Trophoblast cell (in vitro differentiated cells and primary cell): ENCODE data around the gene TCF25.
"Not testable (repeated sequence)": the region's sequence is repeated elsewhere in the genome, so short reads cannot be mapped to it uniquely, and the experiment has no call there.

ENCODE experiments used
- DNase-seq, 2 donors: peaks; one replicate each; pipeline ENCODE4 v3.0.0-alpha.2; 2016
- H2AFZ ChIP-seq: 2 replicates; pipeline ENCODE4 v1.6.1; 2013; ENCODE audit warnings: low read length, moderate library complexity, mild to moderate bottlenecking; ENCODE audit not compliant: insufficient read depth, poor library complexity
- H2AK5ac ChIP-seq: 2 replicates; pipeline ENCODE4 v1.6.1; 2013; ENCODE audit warnings: mild to moderate bottlenecking, low read length
- H2BK120ac ChIP-seq: 2 replicates; pipeline ENCODE4 v1.6.1; 2013; ENCODE audit warnings: low read length, mild to moderate bottlenecking, moderate library complexity; ENCODE audit not compliant: insufficient read depth, poor library complexity
- H2BK12ac ChIP-seq: 2 replicates; pipeline ENCODE4 v1.6.1; 2013; ENCODE audit warnings: mild to moderate bottlenecking, low read length, moderate library complexity
- H2BK5ac ChIP-seq: 2 replicates; pipeline ENCODE4 v1.6.1; 2013; ENCODE audit warnings: low read length, low read depth, moderate library complexity, mild to moderate bottlenecking; ENCODE audit not compliant: poor library complexity
- H3K14ac ChIP-seq: 2 replicates; pipeline ENCODE4 v1.6.1; 2013; ENCODE audit warnings: mild to moderate bottlenecking, low read length
- H3K18ac ChIP-seq: 2 replicates; pipeline ENCODE4 v1.6.1; 2013; ENCODE audit warnings: mild to moderate bottlenecking, low read length
- H3K23ac ChIP-seq: 2 replicates; pipeline ENCODE4 v1.6.1; 2013; ENCODE audit warnings: low read length
- H3K27ac ChIP-seq: 2 replicates; pipeline ENCODE4 v1.5.1; 2013; ENCODE audit warnings: low read depth, mild to moderate bottlenecking, inconsistent platforms, low read length, moderate library complexity
- H3K27me3 ChIP-seq: 2 replicates; pipeline ENCODE4 v1.6.1; 2013; ENCODE audit warnings: inconsistent platforms, mild to moderate bottlenecking, low read length, moderate library complexity; ENCODE audit not compliant: insufficient read depth
- H3K36me3 ChIP-seq, 2 experiments: 1 replicate in 1 of 2; 2 replicates in 1 of 2; pipeline ENCODE4 v1.6.1; 2013; ENCODE audit warnings: low read length in 2 of 2, mild to moderate bottlenecking in 2 of 2, moderate library complexity in 1 of 2; ENCODE audit not compliant: insufficient read depth in 2 of 2, control insufficient read depth in 1 of 2
- H3K4ac ChIP-seq: 2 replicates; pipeline ENCODE4 v1.6.1; 2013; ENCODE audit warnings: low read depth, mild to moderate bottlenecking, low read length, moderate library complexity
- H3K4me1 ChIP-seq, 2 experiments: 1 replicate in 1 of 2; 2 replicates in 1 of 2; pipeline ENCODE4 v1.6.1; 2013; ENCODE audit warnings: low read length in 2 of 2, mild to moderate bottlenecking in 2 of 2, moderate library complexity in 1 of 2; ENCODE audit not compliant: insufficient read depth in 2 of 2, control insufficient read depth in 1 of 2
- H3K4me2 ChIP-seq: 2 replicates; pipeline ENCODE4 v1.6.1; 2013; ENCODE audit warnings: inconsistent platforms, mild to moderate bottlenecking, low read length, moderate library complexity
- H3K4me3 ChIP-seq: 2 replicates; pipeline ENCODE4 v1.5.1; 2013; ENCODE audit warnings: mild to moderate bottlenecking, low read depth, low read length, inconsistent platforms
- H3K79me1 ChIP-seq: one replicate; pipeline ENCODE4 v1.6.1; 2013; ENCODE audit warnings: low read length
- H3K79me2 ChIP-seq: 2 replicates; pipeline ENCODE4 v1.6.1; 2013; ENCODE audit warnings: low read length, mild to moderate bottlenecking; ENCODE audit not compliant: control insufficient read depth, insufficient read depth, poor library complexity
- H3K9ac ChIP-seq: 2 replicates; pipeline ENCODE4 v1.6.1; 2013; ENCODE audit warnings: mild to moderate bottlenecking, low read length
- H3K9me3 ChIP-seq: 2 replicates; pipeline ENCODE4 v1.6.1; 2013; ENCODE audit warnings: low read depth, mild to moderate bottlenecking, control low read depth, inconsistent platforms, low read length; ENCODE audit not compliant: insufficient read depth
- H4K12ac ChIP-seq: 2 replicates; pipeline ENCODE4 v1.6.1; 2013; ENCODE audit warnings: low read depth, mild to moderate bottlenecking, low read length, moderate library complexity
- H4K8ac ChIP-seq: 2 replicates; pipeline ENCODE4 v1.6.1; 2013; ENCODE audit warnings: low read depth, mild to moderate bottlenecking, low read length, moderate library complexity
- H4K91ac ChIP-seq: one replicate; pipeline ENCODE4 v1.6.1; 2013; ENCODE audit warnings: low read depth, mild to moderate bottlenecking, low read length, moderate library complexity
- WGBS: extraction: QIAGEN DNeasy Blood & Tissue Kit; methylation state at CpG from one replicate; pipeline ENCODE4 v1.1.7; 2013; ENCODE audit warnings: missing lambda C conversion rate; ENCODE audit not compliant: insufficient read length, insufficient coverage; ENCODE audit errors: extremely low coverage; 5-methylcytosine and 5-hydroxymethylcytosine counted together

Gene TCF25

DNA sequence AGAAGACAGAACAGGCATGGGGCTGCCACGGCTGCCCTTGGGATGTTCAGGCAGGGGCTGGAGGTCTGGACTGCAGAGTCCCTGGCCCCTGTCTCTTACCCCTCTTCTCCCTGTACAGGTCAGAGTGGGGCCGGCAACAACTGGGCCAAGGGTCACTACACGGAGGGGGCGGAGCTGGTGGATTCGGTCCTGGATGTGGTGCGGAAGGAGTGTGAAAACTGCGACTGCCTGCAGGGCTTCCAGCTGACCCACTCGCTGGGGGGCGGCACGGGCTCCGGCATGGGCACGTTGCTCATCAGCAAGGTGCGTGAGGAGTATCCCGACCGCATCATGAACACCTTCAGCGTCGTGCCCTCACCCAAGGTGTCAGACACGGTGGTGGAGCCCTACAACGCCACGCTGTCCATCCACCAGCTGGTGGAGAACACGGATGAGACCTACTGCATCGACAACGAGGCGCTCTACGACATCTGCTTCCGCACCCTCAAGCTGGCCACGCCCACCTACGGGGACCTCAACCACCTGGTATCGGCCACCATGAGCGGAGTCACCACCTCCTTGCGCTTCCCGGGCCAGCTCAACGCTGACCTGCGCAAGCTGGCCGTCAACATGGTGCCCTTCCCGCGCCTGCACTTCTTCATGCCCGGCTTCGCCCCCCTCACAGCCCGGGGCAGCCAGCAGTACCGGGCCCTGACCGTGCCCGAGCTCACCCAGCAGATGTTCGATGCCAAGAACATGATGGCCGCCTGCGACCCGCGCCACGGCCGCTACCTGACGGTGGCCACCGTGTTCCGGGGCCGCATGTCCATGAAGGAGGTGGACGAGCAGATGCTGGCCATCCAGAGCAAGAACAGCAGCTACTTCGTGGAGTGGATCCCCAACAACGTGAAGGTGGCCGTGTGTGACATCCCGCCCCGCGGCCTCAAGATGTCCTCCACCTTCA is 61.5 kb downstream of the TCF25 start:
- no CpG with 5 or more reads among the region's 61 CpGs for WGBS

DNA sequence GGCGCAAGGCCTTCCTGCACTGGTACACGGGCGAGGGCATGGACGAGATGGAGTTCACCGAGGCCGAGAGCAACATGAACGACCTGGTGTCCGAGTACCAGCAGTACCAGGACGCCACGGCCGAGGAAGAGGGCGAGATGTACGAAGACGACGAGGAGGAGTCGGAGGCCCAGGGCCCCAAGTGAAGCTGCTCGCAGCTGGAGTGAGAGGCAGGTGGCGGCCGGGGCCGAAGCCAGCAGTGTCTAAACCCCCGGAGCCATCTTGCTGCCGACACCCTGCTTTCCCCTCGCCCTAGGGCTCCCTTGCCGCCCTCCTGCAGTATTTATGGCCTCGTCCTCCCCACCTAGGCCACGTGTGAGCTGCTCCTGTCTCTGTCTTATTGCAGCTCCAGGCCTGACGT is 62.2 kb downstream of the TCF25 start:
- not testable (repeated sequence) for H2BK5ac ChIP-seq, H2BK12ac ChIP-seq, H3K79me1 ChIP-seq, H4K12ac ChIP-seq, H3K18ac ChIP-seq, H3K27ac ChIP-seq, H3K4me2 ChIP-seq, H3K4me3 ChIP-seq, H3K27me3 ChIP-seq, H2AFZ ChIP-seq, H3K79me2 ChIP-seq, H3K4me1 ChIP-seq, H2BK120ac ChIP-seq, H4K8ac ChIP-seq, H3K14ac ChIP-seq, DNase-seq, H3K4ac ChIP-seq, H3K9me3 ChIP-seq, H3K23ac ChIP-seq, H2AK5ac ChIP-seq, H3K9ac ChIP-seq, H4K91ac ChIP-seq
- WGBS: no CpG with 5 or more reads among the region's 27 CpGs
- H3K36me3 ChIP-seq: peaks cover 53 to 59% of the 10 kb centered on the region in 2 experiments

More for the DNA sequence above, 61.5 kb downstream of the TCF25 start:
- Histone ChIP-seq H3K27ac (no peak overlapping the region), H4K12ac (no peak overlapping the region), H2BK12ac (no peak overlapping the region), H2AFZ (no peak overlapping the region), H3K4me2 (no peak overlapping the region), H3K4me1 (peaks cover 0 to 3% of the 10 kb centered on the region in 2 experiments), H3K9me3 (no peaks in the 10 kb centered on the region), H3K9ac (no peak overlapping the region), H2AK5ac (no peak overlapping the region), H3K4ac (no peak overlapping the region), H3K79me2 (no peaks in the 10 kb centered on the region), H3K18ac (no peak overlapping the region), H4K8ac (no peak overlapping the region), H2BK120ac (no peak overlapping the region), H3K27me3 (no peaks in the 10 kb centered on the region), H3K36me3 (peaks cover 53 to 59% of the 10 kb centered on the region in 2 experiments), H4K91ac (no peak overlapping the region), H3K4me3 (no peak overlapping the region), H3K79me1 (no peaks in the 10 kb centered on the region), H2BK5ac (no peak overlapping the region), H3K14ac (no peak overlapping the region), H3K23ac (no peak overlapping the region)
- no peak for DNase-seq

DNA sequence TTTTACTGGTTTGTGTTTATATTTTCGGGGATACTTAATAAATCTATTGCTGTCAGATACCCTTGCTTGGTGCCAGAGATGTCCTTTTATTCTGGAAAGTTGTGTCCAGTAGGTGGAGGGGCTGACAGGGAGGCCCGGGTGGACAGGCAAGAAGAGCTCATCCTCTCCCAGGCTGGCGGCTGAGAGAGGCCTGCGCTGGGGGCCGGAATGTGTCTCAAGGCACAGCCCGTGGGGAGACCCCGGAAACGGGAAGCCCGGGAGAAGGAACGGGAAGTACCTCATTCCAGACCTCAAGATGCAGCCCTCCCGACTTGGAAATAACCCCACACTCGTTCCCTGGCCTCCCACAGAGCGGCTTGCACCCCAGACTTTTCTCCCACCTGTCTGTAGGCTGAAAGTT is 62.6 kb downstream of the TCF25 start:
- Histone ChIP-seq H3K18ac (no peak overlapping the region), H3K4me1 (peaks cover 0 to 3% of the 10 kb centered on the region in 2 experiments), H2AFZ (no peak overlapping the region), H3K9ac (no peak overlapping the region), H3K79me1 (no peaks in the 10 kb centered on the region), H2BK5ac (no peak overlapping the region), H2AK5ac (no peak overlapping the region), H4K12ac (no peak overlapping the region), H4K91ac (no peak overlapping the region), H3K14ac (no peak overlapping the region), H3K4ac (no peak overlapping the region), H2BK12ac (no peak overlapping the region), H2BK120ac (no peak overlapping the region), H3K23ac (no peak overlapping the region), H3K27ac (no peak overlapping the region), H3K79me2 (no peaks in the 10 kb centered on the region), H3K27me3 (no peaks in the 10 kb centered on the region), H3K4me2 (no peak overlapping the region), H3K4me3 (no peak overlapping the region), H3K9me3 (no peaks in the 10 kb centered on the region), H3K36me3 (peaks cover 52 to 58% of the 10 kb centered on the region in 2 experiments), H4K8ac (no peak overlapping the region)
- no CpG with 5 or more reads among the region's 13 CpGs for WGBS
- no peak for DNase-seq

DNA sequence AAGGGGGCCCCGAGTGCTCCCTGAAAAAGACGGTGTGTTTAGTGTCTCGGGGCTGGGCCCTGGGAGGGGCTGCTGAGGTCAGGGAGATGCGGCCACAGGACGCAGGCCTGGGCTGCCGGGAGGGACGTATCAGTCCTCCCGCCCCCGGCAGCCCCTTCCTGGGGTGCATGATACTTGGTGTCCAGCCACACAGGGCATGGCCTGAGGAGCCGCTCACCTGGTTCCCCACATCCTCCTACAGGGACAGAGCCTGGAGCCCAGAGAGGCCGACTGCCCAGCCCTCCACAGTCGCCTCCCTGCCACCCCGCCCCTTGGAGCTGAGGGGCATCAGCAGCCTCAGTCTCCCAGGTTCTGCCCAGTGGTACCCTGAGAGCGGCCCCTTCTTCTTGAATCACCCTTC is 63.1 kb downstream of the TCF25 start:
- Histone ChIP-seq H3K4me1 (peaks cover 0 to 3% of the 10 kb centered on the region in 2 experiments), H2AK5ac (no peak overlapping the region), H2AFZ (no peak overlapping the region), H3K23ac (no peak overlapping the region), H3K27me3 (no peaks in the 10 kb centered on the region), H3K14ac (no peak overlapping the region), H3K27ac (no peak overlapping the region), H2BK12ac (no peak overlapping the region), H3K4me2 (no peak overlapping the region), H4K12ac (no peak overlapping the region), H2BK120ac (no peak overlapping the region), H3K9ac (no peak overlapping the region), H3K36me3 (peaks cover 47 to 53% of the 10 kb centered on the region in 2 experiments), H4K91ac (no peak overlapping the region), H3K4ac (no peak overlapping the region), H3K9me3 (no peaks in the 10 kb centered on the region), H3K4me3 (no peak overlapping the region), H4K8ac (no peak overlapping the region), H3K79me2 (no peaks in the 10 kb centered on the region), H2BK5ac (no peak overlapping the region), H3K18ac (no peak overlapping the region), H3K79me1 (no peaks in the 10 kb centered on the region)
- DNase-seq: no peak
- WGBS: no CpG with 5 or more reads among the region's 14 CpGs
